A549 (cell line): ENCODE measurements around the gene ATP10D. TPM values are rescaled to one million over a fixed set of nuclear protein-coding genes. Genes with fewer than 3 reads are reported as not detected.
"Not testable (repeated sequence)": the region's sequence is repeated elsewhere in the genome, so short reads cannot be mapped to it uniquely, and the experiment has no call there.

Experiments
- ATAC-seq, 2 experiments: fragments of 200-7000 bp in 1 of 2; fragments of >200 bp in 1 of 2; cut with Nextera tagmentation in 1 of 2; cut with Tn5 transposase in 1 of 2; 3 replicates each; pipeline versions ENCODE4 v1.8.0 to v1.9.1; 2018 to 2020; ENCODE audit warnings: mild to moderate bottlenecking in 1 of 2, moderate library complexity in 1 of 2
- CTCF ChIA-PET: fragments of 300-600 bp; sonication (Branson Sonifier 250); formaldehyde crosslinking; extraction: SDS; loops from one replicate; lab custom pipeline; 2021; ENCODE audit warnings: antibody characterized with exemption, inconsistent platforms; lab: Yijun Ruan, JAX
- POLR2A ChIA-PET: fragments of 350-600 bp; formaldehyde crosslinking; extraction: SDS; loops from one replicate; lab custom pipeline; 2021; ENCODE audit warnings: antibody characterized with exemption, inconsistent platforms; lab: Yijun Ruan, JAX
- DNase-seq, 2 experiments: peaks; one replicate each; pipeline versions ENCODE4 v3.0.0 to v3.0.0-alpha.2; 2011 to 2016; ENCODE audit warnings: low read depth in 1 of 2, low spot score in 1 of 2
- FAIRE-seq: peaks from 2 replicates; lab custom pipeline; 2011; peaks lifted over from hg19 to GRCh38; lab: Jason Lieb, UNC
- H3K27ac ChIP-seq, 2 experiments: fragments of >200 bp; sonication (Bioruptor Twin); formaldehyde crosslinking; 3 replicates each; pipeline ENCODE4 v1.5.1; 2016 to 2017
- H3K4me1 ChIP-seq: fragments of >200 bp; sonication (Bioruptor Twin); formaldehyde crosslinking; 3 replicates; pipeline ENCODE4 v1.6.1; 2016
- H3K4me2 ChIP-seq: fragments of >200 bp; sonication (Bioruptor Twin); formaldehyde crosslinking; 3 replicates; pipeline ENCODE4 v1.6.1; 2016
- H3K4me3 ChIP-seq: fragments of >200 bp; sonication (Bioruptor Twin); formaldehyde crosslinking; 3 replicates; pipeline ENCODE4 v1.5.1; 2016
- H3K9me3 ChIP-seq: fragments of >200 bp; sonication (Bioruptor Twin); formaldehyde crosslinking; 3 replicates; pipeline ENCODE4 v1.6.1; 2016
- BHLHE40 ChIP-seq: IDR thresholded peaks from 2 replicates; pipeline ENCODE4 v1.6.1; 2012; ENCODE audit warnings: low read depth, low read length, inconsistent platforms
- CBX2 ChIP-seq: fragments of 200-600 bp; sonication (generic); IDR thresholded peaks from 2 replicates; pipeline ENCODE4 v1.6.1; 2016; ENCODE audit warnings: low read depth, mild to moderate bottlenecking, borderline replicate concordance
- ESRRA ChIP-seq: fragments of 150-350 bp; IDR thresholded peaks from 2 replicates; pipeline ENCODE4 v1.6.1; 2014; ENCODE audit warnings: mild to moderate bottlenecking, low read length, borderline replicate concordance
- FOSB ChIP-seq: fragments of 250-450 bp; sonication (Bioruptor Pico); IDR thresholded peaks from 2 replicates; pipeline ENCODE4 v1.5.0; 2020; ENCODE audit warnings: mild to moderate bottlenecking, moderate library complexity
- FOSL2 ChIP-seq, 2 experiments: fragments of 450-650 bp in 1 of 2; fragments of >200 bp in 1 of 2; sonication (Bioruptor Twin) in 1 of 2; formaldehyde crosslinking; IDR thresholded peaks; 2 replicates each; pipeline versions ENCODE4 v1.5.0 to v1.6.1; 2016 to 2020; ENCODE audit warnings: mild to moderate bottlenecking in 1 of 2, moderate library complexity in 1 of 2
- GATA3 ChIP-seq: IDR thresholded peaks from 2 replicates; pipeline ENCODE4 v1.6.1; 2012; ENCODE audit warnings: borderline replicate concordance
- HEYL ChIP-seq: fragments of 250-450 bp; sonication (Bioruptor Pico); IDR thresholded peaks from 2 replicates; pipeline ENCODE4 v1.8.0; 2021; ENCODE audit warnings: mild to moderate bottlenecking, moderate library complexity
- HOXB5 ChIP-seq: fragments of 250-450 bp; sonication (Bioruptor Pico); IDR thresholded peaks from 2 replicates; pipeline ENCODE4 v1.5.0; 2020; ENCODE audit warnings: mild to moderate bottlenecking, moderate library complexity
- JUNB ChIP-seq: fragments of >200 bp; sonication (Bioruptor Twin); formaldehyde crosslinking; IDR thresholded peaks from 2 replicates; pipeline ENCODE4 v1.6.1; 2016
- KDM5A ChIP-seq: fragments of 200-600 bp; sonication (generic); IDR thresholded peaks from 2 replicates; pipeline ENCODE4 v1.6.1; 2016; ENCODE audit warnings: antibody characterized with exemption, mild to moderate bottlenecking
- MAFK ChIP-seq: fragments of 450-650 bp; IDR thresholded peaks from 2 replicates; pipeline ENCODE4 v1.6.1; 2014; ENCODE audit not compliant: partially characterized antibody
- MYC ChIP-seq: IDR thresholded peaks from 2 replicates; pipeline ENCODE4 v1.6.1; 2012; ENCODE audit warnings: mild to moderate bottlenecking, inconsistent platforms, low read length, improper control_type of control experiment, borderline replicate concordance
- NFE2L2 ChIP-seq: fragments of 150-350 bp; conservative IDR thresholded peaks from 2 replicates; pipeline ENCODE4 v1.6.1; 2014; ENCODE audit warnings: low read length
- NPAS2 ChIP-seq: fragments of 250-450 bp; sonication (Bioruptor Pico); IDR thresholded peaks from 2 replicates; pipeline ENCODE4 v1.8.0; 2022; ENCODE audit warnings: mild to moderate bottlenecking, moderate library complexity, borderline replicate concordance
- RARB ChIP-seq: fragments of 250-450 bp; sonication (Bioruptor Pico); IDR thresholded peaks from 2 replicates; pipeline ENCODE4 v1.8.0; 2021; ENCODE audit warnings: mild to moderate bottlenecking, moderate library complexity
- RFX5 ChIP-seq: fragments of 450-650 bp; IDR thresholded peaks from 2 replicates; pipeline ENCODE4 v1.7.1; 2014; ENCODE audit warnings: antibody characterized with exemption, mild to moderate bottlenecking, moderate library complexity
- SMC3 ChIP-seq: fragments of >200 bp; sonication (Bioruptor Twin); formaldehyde crosslinking; IDR thresholded peaks from 3 replicates; pipeline ENCODE4 v1.6.1; 2018; ENCODE audit warnings: inconsistent platforms
- SREBF2 ChIP-seq: fragments of 450-650 bp; IDR thresholded peaks from 2 replicates; pipeline ENCODE4 v1.6.1; 2014; ENCODE audit warnings: mild to moderate bottlenecking, moderate library complexity
- TP53 ChIP-seq: fragments of 250-450 bp; sonication (Bioruptor Pico); IDR thresholded peaks from 2 replicates; pipeline ENCODE4 v1.5.0; 2021; ENCODE audit warnings: mild to moderate bottlenecking, moderate library complexity
- ZC3H11A ChIP-seq: fragments of 450-650 bp; IDR thresholded peaks from 2 replicates; pipeline ENCODE4 v1.6.1; 2014; ENCODE audit warnings: antibody characterized with exemption, mild to moderate bottlenecking
- ZNF302 ChIP-seq: fragments of 250-450 bp; sonication (Bioruptor Pico); IDR thresholded peaks from 2 replicates; pipeline ENCODE4 v1.9.0; 2021; ENCODE audit warnings: inconsistent platforms, mild to moderate bottlenecking, moderate library complexity
- WGBS: methylation state at CpG from one replicate; pipeline ENCODE4 v1.1.6; 2017; ENCODE audit errors: missing lambda C conversion rate; 5-methylcytosine and 5-hydroxymethylcytosine counted together
- polyA plus RNA-seq, 4 experiments: library from polyadenylated mRNA; depleted of rRNA in 3 of 4; stranded (reverse); fragments of >200 nt; fragmentation: RNase III in 1 of 4; extraction: RNeasy Plus Mini Kit Qiagen cat#74134 plus additional on column Dnase treatment in 1 of 4; gene quantifications; 2 replicates in 3 of 4; 3 replicates in 1 of 4; pipeline ENCODE4 v1.2.3, GENCODE V29; 2011 to 2017
- TF ChIP-seq, protein P1 (sequence below): IDR thresholded peaks from 2 replicates; pipeline ENCODE4 v1.6.1; 2012
- TF ChIP-seq, protein P2 (sequence below): fragments of 200-600 bp; sonication (generic); IDR thresholded peaks from 2 replicates; pipeline ENCODE4 v1.6.1; 2016; ENCODE audit warnings: antibody characterized with exemption, mild to moderate bottlenecking, moderate library complexity
- TF ChIP-seq, protein P3 (sequence below): fragments of >200 bp; sonication (Bioruptor Twin); formaldehyde crosslinking; IDR thresholded peaks from 3 replicates; pipeline ENCODE4 v1.6.1; 2016
- TF ChIP-seq, protein P4 (sequence below): fragments of 250-450 bp; sonication (Bioruptor Pico); IDR thresholded peaks from 2 replicates; pipeline ENCODE4 v1.5.0; 2021; ENCODE audit warnings: mild to moderate bottlenecking, moderate library complexity, borderline replicate concordance
- TF ChIP-seq, protein P5 (sequence below): fragments of 150-350 bp; IDR thresholded peaks from 2 replicates; pipeline ENCODE4 v1.6.1; 2014; ENCODE audit warnings: low read depth, mild to moderate bottlenecking, low read length

Gene ATP10D
- polyA plus RNA-seq, 2 of the 4 experiments (the other 2 are of a cell fraction): 2.7 to 6.8 TPM

DNA sequence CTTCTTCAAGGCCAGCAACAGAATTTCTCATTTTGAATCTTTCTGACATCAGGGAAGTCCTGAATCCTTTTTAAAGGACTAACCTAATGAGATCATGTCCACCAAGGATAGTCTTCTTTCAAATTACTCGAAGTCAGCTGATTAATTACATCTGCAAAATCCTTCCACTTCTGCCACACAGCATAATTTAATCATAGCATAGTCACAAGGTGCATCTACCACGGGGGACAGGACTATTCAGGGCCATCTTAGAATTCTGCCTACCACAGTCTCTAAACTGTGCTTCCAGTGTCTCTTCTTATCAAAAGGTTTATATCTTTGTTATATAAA is 53.7 kb downstream of the ATP10D start:
- ChIA-PET CTCF (interaction anchor here (1.2 kb wide), 1 partner anchor 11 kb away, joined by 3 read pairs; no protein-coding TSS in a partner anchor), POLR2A (no interaction called here)
- ATAC-seq: no peak
- TF ChIP-seq MYC (no peak), HEYL (CRISPR knock-in tag) (no peak), FOSL2 (IDR thresholded peaks at IDR 0.05) (no peak), FOSL2 (CRISPR knock-in tag; IDR thresholded peaks at IDR 0.05) (no peak), FOSB (no peak), HOXB5 (CRISPR knock-in tag) (no peak), NPAS2 (CRISPR knock-in tag) (no peak), NFE2L2 (no peak), TP53 (CRISPR knock-in tag) (no peak), ESRRA (no peak), JUNB (no peak), GATA3 (no peak), SREBF2 (no peak), RARB (CRISPR knock-in tag) (no peak), BHLHE40 (no peak), ZC3H11A (no peak), MAFK (no peak), SMC3 (no peak)
- TF ChIP-seq, protein P1, sequence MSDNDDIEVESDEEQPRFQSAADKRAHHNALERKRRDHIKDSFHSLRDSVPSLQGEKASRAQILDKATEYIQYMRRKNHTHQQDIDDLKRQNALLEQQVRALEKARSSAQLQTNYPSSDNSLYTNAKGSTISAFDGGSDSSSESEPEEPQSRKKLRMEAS: no peak
- TF ChIP-seq, protein P2, sequence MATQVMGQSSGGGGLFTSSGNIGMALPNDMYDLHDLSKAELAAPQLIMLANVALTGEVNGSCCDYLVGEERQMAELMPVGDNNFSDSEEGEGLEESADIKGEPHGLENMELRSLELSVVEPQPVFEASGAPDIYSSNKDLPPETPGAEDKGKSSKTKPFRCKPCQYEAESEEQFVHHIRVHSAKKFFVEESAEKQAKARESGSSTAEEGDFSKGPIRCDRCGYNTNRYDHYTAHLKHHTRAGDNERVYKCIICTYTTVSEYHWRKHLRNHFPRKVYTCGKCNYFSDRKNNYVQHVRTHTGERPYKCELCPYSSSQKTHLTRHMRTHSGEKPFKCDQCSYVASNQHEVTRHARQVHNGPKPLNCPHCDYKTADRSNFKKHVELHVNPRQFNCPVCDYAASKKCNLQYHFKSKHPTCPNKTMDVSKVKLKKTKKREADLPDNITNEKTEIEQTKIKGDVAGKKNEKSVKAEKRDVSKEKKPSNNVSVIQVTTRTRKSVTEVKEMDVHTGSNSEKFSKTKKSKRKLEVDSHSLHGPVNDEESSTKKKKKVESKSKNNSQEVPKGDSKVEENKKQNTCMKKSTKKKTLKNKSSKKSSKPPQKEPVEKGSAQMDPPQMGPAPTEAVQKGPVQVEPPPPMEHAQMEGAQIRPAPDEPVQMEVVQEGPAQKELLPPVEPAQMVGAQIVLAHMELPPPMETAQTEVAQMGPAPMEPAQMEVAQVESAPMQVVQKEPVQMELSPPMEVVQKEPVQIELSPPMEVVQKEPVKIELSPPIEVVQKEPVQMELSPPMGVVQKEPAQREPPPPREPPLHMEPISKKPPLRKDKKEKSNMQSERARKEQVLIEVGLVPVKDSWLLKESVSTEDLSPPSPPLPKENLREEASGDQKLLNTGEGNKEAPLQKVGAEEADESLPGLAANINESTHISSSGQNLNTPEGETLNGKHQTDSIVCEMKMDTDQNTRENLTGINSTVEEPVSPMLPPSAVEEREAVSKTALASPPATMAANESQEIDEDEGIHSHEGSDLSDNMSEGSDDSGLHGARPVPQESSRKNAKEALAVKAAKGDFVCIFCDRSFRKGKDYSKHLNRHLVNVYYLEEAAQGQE: no peak
- TF ChIP-seq, protein P3, sequence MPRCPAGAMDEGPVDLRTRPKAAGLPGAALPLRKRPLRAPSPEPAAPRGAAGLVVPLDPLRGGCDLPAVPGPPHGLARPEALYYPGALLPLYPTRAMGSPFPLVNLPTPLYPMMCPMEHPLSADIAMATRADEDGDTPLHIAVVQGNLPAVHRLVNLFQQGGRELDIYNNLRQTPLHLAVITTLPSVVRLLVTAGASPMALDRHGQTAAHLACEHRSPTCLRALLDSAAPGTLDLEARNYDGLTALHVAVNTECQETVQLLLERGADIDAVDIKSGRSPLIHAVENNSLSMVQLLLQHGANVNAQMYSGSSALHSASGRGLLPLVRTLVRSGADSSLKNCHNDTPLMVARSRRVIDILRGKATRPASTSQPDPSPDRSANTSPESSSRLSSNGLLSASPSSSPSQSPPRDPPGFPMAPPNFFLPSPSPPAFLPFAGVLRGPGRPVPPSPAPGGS: no peak
- H3K4me1 ChIP-seq: no peaks in the 10 kb centered on the region
- no peak overlapping the region for H3K27ac ChIP-seq
- FAIRE-seq: no peak
- WGBS: 31% methylated on average over 2 of the region's 2 CpGs
- H3K4me3 ChIP-seq: no peak overlapping the region
- no peak overlapping the region for H3K4me2 ChIP-seq
- no peaks in the 10 kb centered on the region for H3K9me3 ChIP-seq
- DNase-seq: no peak

DNA sequence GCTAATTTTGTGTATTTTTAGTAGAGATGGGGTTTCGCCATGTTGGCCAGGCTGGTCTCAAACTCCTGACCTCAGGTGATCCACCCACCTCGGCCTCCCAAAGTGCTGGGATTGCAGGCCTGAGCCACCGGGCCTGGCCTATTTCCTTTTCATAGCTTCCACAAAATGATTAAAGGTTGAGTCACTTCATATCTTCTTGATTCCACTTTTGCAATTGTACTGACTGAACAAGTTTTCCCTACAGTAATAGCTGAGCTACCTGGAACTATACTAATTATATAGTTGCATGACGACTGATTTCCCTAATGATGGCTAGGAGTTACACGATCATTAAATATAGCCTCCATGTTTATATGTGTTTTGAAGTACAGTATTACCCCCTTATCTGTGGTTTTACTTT is 57.6 kb downstream of the ATP10D start:
- H3K4me1 ChIP-seq, POLR2A ChIA-PET, CTCF ChIA-PET, DNase-seq, H3K9me3 ChIP-seq, H3K27ac ChIP-seq, ATAC-seq, FAIRE-seq, H3K4me2 ChIP-seq, H3K4me3 ChIP-seq: not testable (repeated sequence)
- WGBS: 79% methylated on average over 5 of the region's 5 CpGs

DNA sequence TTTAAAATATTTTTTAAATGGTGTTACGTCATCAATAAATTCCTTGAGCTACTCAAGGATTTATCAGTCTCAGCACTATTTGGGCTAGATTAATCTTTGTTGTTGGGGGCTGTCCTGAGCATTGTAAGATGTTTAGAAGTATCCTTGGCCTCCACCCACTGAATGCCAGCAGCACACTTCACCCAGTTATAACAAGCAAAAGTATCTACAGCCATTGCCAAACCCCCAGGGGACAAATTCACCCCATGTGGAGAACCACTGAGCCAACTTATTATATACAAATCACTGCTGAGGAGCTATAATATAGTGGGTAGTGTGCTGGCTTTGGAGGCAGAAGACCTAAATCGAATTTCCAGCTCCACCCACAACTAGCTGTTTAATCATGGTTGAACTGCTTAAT is 58.3 kb downstream of the ATP10D start:
- WGBS: 44% methylated on average over 2 of the region's 2 CpGs
- H3K27ac ChIP-seq: no peak overlapping the region
- H3K4me3 ChIP-seq: no peak overlapping the region
- no peaks in the 10 kb centered on the region for H3K4me1 ChIP-seq
- H3K4me2 ChIP-seq: no peak overlapping the region
- no peak for FAIRE-seq
- no peak for ATAC-seq
- ChIA-PET POLR2A (no interaction called here), CTCF (no interaction called here)
- no peaks in the 10 kb centered on the region for H3K9me3 ChIP-seq
- TF ChIP-seq ZC3H11A (no peak), KDM5A (no peak), NPAS2 (CRISPR knock-in tag) (no peak), CBX2 (no peak), MYC (no peak), TP53 (CRISPR knock-in tag) (no peak), ZNF302 (CRISPR knock-in tag) (no peak), GATA3 (no peak), HOXB5 (CRISPR knock-in tag) (no peak), RFX5 (no peak)
- TF ChIP-seq, protein P4, sequence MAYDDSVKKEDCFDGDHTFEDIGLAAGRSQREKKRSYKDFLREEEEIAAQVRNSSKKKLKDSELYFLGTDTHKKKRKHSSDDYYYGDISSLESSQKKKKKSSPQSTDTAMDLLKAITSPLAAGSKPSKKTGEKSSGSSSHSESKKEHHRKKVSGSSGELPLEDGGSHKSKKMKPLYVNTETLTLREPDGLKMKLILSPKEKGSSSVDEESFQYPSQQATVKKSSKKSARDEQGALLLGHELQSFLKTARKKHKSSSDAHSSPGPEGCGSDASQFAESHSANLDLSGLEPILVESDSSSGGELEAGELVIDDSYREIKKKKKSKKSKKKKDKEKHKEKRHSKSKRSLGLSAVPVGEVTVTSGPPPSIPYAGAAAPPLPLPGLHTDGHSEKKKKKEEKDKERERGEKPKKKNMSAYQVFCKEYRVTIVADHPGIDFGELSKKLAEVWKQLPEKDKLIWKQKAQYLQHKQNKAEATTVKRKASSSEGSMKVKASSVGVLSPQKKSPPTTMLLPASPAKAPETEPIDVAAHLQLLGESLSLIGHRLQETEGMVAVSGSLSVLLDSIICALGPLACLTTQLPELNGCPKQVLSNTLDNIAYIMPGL (CRISPR knock-in tag): no peak
- TF ChIP-seq, protein P5, sequence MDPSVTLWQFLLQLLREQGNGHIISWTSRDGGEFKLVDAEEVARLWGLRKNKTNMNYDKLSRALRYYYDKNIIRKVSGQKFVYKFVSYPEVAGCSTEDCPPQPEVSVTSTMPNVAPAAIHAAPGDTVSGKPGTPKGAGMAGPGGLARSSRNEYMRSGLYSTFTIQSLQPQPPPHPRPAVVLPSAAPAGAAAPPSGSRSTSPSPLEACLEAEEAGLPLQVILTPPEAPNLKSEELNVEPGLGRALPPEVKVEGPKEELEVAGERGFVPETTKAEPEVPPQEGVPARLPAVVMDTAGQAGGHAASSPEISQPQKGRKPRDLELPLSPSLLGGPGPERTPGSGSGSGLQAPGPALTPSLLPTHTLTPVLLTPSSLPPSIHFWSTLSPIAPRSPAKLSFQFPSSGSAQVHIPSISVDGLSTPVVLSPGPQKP: no peak
- no peak for DNase-seq
